Fibroblast of mammary gland (primary cell): ENCODE results near the gene LRRTM4.

Source experiments
- DNase-seq: peaks from one replicate; pipeline ENCODE4 v3.0.0-alpha.2; 2010; ENCODE audit warnings: low read depth
- H3K4me3 ChIP-seq: 2 replicates; pipeline ENCODE4 v1.5.1; 2011; ENCODE audit warnings: low read depth, mild to moderate bottlenecking, low read length, moderate library complexity; ENCODE audit not compliant: control insufficient read depth
- CTCF ChIP-seq: conservative IDR thresholded peaks from 2 replicates; pipeline ENCODE4 v1.5.1; 2011; ENCODE audit warnings: low read depth, low read length, inconsistent platforms; ENCODE audit not compliant: control insufficient read depth, insufficient read depth

LRRTM4 gene

GRCh38 chr2:76839826-76840225 lies 682.4 kb downstream of the LRRTM4 start:
- H3K4me3 ChIP-seq: no peak overlapping the region
- no peak for TF ChIP-seq CTCF
- no peak for DNase-seq

- no peak for TF ChIP-seq CTCF
- no peak overlapping the region for H3K4me3 ChIP-seq
- DNase-seq: no peak
Observed at GRCh38 chr2:76829374-76830234, 692.6 kb downstream of the LRRTM4 start.

GRCh38 chr2:76826691-76827090 lies 695.5 kb downstream of the LRRTM4 start:
- no peak for TF ChIP-seq CTCF
- no peak overlapping the region for H3K4me3 ChIP-seq
- no peak for DNase-seq

- no peak overlapping the region for H3K4me3 ChIP-seq
- no peak for TF ChIP-seq CTCF
- DNase-seq: no peak
Observed at GRCh38 chr2:76825140-76825970, 696.8 kb downstream of the LRRTM4 start.

GRCh38 chr2:76821731-76822130 lies 700.4 kb downstream of the LRRTM4 start:
- no peak for TF ChIP-seq CTCF
- no peak overlapping the region for H3K4me3 ChIP-seq
- DNase-seq: no peak

- DNase-seq: no peak
- no peak overlapping the region for H3K4me3 ChIP-seq
- no peak for TF ChIP-seq CTCF
Observed at GRCh38 chr2:76813084-76813483, 709.1 kb downstream of the LRRTM4 start.
